ENCODE results near the gene DOCK6.

The DOCK6 gene

GRCh38 chr19:11247391-11247790 lies 14.9 kb downstream of the DOCK6 start:
- no peak for DNase-seq (ENCODE audit: low read depth in 2 of 2)

GRCh38 chr19:11246941-11247340 lies 15.4 kb downstream of the DOCK6 start:
- DNase-seq (ENCODE audit: low read depth in 2 of 2), result no peak

GRCh38 chr19:11244846-11245589 lies 17.3 kb downstream of the DOCK6 start:
- DNase-seq (ENCODE audit: low read depth in 2 of 2), result no peak

DNA sequence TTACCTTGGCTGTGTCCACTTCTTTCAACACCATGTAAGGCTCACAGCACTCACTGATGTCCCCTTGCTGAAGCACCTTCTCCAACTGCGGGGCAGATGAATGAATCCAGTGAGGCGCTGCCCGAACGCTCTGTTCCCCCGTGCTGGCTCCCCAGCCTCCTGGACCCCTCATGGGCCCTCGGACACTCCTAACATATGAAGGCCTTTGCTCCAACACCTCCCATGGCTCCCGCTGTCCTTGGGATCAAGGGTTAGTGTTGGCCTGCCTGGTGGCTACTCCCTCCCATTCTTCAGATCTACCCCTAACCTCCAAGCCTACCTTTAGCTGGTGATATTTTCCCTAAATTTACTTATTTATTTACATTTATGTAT lies 18.5 kb downstream of the DOCK6 start:
- DNase-seq (ENCODE audit: low read depth in 2 of 2), result no peak

GRCh38 chr19:11242864-11243797 lies 19.2 kb downstream of the DOCK6 start:
- peak; percentile 70 to 72 for DNase-seq (ENCODE audit: low read depth in 2 of 2)

DNA sequence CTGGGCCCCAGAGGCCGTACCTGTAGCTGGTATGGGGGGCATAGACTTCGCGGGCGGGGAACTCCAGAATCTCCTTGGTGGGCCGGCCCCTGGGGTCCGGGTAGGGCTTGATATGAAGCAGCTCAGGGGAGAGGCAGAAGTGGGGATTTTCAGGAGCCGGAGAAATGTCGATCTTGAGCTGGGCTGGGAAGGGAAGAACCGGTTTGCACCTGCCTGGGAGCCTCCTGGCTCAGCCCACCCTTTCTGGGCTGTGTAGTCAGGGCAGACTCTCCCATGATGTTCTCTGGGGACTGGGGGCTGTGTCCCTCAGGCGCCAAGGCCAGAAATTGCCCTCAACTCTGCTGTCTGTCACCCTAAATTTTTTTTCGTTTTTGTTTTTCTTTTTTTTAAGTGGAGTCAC lies 20.3 kb downstream of the DOCK6 start:
- no peak for DNase-seq (ENCODE audit: low read depth in 2 of 2)

- no peak for DNase-seq (ENCODE audit: low read depth in 2 of 2)
Observed at GRCh38 chr19:11240008-11240444, 22.3 kb downstream of the DOCK6 start.

GRCh38 chr19:11239377-11240000 lies 22.8 kb downstream of the DOCK6 start, which contains the start of gene ANGPTL8:
TSS of gene ANGPTL8 (plus strand) at chr19:11239619. CDS start at chr19:11239638, 19 bp downstream.
- DNase-seq (ENCODE audit: low read depth in 2 of 2), result no peak

DNA sequence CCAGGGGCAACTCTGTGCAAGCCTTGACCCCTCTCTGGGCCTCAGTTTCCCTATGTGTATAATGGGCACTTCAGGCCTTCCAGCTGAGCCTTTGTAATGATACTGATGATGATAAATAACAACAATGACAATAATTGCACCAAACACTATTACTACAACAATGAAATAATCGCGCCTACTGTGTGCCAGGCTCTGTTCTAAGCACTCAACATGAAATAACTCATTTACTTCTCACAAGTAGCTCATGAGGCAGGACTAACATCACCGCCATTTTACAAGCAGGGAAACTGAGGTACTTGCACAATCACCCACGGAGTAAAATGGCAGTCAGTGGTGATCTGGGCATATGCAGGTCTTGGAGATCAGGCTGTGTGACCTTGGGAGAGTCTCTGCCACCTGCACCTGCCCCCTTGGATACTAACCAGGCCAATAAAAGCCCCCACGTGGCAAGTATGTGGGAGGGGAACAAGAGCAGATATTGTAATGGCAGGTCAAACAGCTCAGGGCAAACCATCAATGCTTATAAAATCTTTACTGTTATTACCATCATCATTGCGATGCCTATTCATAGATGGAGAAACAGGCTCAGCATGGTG lies 23.4 kb downstream of the DOCK6 start:
- no peak for DNase-seq (ENCODE audit: low read depth in 2 of 2)

DNA sequence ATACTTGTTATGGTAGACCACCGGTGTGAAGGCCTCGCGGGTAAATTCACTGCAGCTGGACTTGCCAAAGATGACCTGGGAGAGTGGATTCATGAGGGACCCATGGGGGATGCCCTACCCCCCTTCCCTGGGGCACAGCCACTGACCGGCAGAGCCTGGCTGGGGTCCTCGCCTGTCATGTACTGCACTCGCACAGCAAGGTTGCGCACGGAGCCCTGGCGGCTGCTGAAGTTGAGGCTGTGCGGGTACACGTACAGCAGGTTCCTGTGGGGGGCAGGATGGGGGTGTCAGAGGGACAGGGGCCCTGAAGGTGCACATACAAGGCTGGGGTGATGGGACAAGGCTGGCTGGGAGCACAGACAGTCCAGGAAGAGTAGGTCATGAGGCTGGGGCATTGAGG lies 24.3 kb downstream of the DOCK6 start:
- DNase-seq (ENCODE audit: low read depth in 2 of 2), result no peak

- DNase-seq (ENCODE audit: low read depth in 2 of 2), result no peak
Observed at GRCh38 chr19:11237321-11237720, 25.0 kb downstream of the DOCK6 start.

- no peak for DNase-seq (ENCODE audit: low read depth in 2 of 2)
Observed at GRCh38 chr19:11236324-11237301, 25.7 kb downstream of the DOCK6 start.

GRCh38 chr19:11234486-11235075 lies 27.7 kb downstream of the DOCK6 start:
- no peak for DNase-seq (ENCODE audit: low read depth in 2 of 2)

GRCh38 chr19:11233073-11233472 lies 29.3 kb downstream of the DOCK6 start:
- DNase-seq (ENCODE audit: low read depth in 2 of 2), result no peak

DNA sequence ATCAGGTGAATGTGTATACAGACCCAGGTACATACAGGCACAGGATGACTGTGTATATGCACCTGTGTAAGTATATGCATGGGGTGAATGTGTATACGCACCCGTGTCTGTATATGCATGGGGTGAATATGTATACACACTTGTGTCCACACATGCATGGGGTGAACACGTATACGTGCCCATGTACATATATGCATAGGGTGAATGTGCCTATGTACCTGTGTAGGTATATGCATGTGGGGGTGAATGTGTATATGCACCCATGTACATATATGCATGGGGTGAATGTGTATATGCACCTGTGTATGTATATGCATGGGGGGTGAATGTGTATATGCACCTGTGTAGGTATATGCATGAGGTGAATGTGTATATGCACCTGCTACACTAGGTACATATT lies 29.8 kb downstream of the DOCK6 start:
- DNase-seq (ENCODE audit: low read depth in 2 of 2), result no peak

GRCh38 chr19:11230621-11231386 lies 31.5 kb downstream of the DOCK6 start:
- DNase-seq (ENCODE audit: low read depth in 2 of 2), result no peak

- DNase-seq (ENCODE audit: low read depth in 2 of 2), result no peak
Observed at GRCh38 chr19:11227195-11227886, 35.0 kb downstream of the DOCK6 start.

- no peak for DNase-seq (ENCODE audit: low read depth in 2 of 2)
Observed at GRCh38 chr19:11226716-11227166, 35.6 kb downstream of the DOCK6 start.

GRCh38 chr19:11225815-11226214 lies 36.5 kb downstream of the DOCK6 start:
- no peak for DNase-seq (ENCODE audit: low read depth in 2 of 2)
